ENCODE measurements around the gene TSPEAR.

The TSPEAR gene

DNA sequence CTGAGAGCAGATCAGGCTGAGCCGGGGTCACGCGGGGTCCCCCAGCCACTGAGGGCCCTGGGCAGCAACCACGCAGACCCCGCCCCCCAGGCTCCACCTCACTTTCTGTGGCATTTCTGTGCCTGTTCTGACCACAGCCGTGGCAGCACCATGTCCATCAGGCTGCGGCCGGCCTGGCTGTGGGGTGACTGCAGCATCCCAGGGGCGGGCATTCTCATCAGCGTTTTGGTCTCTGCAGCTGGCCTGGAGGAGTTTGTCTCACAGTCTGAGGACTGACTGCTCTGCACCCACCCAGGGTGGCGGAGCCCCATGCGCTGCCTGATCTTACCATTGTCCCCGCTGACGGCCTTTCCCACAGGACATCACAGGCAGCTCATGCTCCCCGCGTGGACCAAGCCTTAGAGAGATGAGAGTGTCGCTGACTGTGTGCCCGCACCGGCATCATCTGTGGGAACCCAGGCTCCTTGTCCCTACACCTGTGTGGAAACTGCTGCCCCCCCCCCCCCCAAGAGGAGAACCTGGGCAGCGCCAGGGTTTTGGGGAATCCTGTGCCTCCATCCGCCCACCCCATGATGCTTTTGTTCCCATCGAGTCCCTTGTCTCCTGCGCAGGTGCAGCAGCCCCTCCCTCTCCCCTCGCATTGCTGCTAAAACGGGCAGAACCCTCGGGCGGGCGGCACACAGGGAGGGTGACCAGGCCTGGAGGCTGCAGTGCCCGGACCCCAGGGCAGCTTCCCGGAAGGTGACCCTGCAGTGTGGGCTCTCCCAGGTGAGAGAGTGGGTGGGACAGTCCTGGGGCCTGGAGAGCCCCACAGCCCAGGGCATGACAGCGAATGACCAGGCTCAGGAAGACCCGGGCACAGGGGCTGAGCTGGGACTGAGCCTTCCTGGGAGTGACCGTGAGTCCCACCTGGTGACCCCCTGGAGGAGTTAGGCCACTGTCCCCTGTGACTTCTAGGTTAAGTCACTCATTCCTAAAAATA, 173.2 kb downstream of the TSPEAR start:
- no peak for DNase-seq

DNA sequence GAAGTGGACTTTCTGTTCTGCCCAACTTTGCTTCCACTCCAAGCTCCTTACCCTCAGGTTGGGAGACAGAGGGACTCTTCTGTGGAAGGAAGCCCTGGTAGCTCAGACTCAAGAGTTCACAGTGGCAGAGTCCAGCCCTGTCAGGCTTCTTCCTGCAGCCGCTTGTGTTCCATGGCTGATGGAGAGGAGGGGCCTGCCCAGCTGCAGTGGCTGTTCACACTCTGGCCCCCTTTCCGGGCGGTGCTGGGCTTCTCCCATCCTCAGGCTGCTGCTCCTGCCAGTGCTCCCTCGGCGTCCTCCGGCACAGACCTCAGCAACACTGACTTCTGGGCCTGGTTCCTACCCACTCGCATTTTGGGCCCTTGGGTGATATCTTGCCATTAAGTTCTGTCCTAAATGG, 175.4 kb downstream of the TSPEAR start:
- no peak for DNase-seq

DNA sequence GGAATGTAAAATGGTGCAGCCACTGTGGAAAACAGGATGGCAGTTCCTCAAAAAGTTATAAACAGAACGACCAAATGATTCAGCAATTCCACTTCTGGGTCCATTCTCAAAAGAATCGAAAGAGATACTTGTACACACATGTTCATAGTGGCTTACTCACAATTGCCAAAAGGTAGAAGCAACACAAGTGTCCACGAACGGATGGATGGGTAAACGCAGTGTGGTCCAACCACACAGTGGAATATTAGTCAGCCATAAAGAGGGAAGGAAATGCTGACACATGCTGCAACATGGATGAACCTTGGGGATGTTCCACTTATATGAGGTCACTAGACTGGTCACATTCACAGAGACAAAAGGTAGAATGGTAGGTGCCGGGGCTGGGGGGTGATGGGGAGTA, 176.7 kb downstream of the TSPEAR start:
- no peak for DNase-seq

DNA sequence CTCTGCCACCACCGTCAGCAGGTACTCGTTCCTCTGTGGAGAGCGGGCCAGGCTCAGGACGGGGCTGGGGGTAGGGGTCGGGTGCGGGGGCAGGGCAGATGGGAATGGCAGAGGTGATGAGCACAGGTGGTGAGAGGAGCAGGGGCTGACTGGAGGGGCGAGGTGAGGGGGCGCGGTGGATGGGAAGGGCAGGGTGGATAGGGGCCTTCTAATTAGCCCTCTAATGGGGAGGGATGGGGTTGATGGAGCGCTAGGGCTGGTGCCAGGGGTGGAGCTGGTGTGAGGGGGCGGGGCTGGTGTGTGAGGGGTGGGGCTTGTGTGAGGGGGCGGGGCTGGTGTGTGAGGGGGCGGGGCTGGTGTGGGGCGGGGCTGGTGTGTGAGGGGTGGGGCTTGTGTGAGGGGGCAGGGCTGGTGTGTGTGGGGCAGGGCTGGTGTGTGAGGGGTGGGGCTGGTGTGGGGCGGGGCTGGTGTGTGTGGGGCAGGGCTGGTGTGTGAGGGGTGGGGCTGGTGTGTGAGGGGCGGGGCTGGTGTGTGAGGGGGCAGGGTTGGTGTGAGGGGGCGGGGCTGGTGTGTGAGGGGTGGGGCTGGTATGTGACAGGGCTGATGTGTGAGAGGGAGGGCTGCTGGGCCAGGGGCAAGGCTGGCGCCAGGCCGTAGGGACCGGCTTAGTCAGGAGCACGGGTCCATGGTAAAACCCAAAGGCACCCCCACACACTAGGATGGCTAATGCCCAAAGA, 177.3 kb downstream of the TSPEAR start:
- DNase-seq: no peak

DNA sequence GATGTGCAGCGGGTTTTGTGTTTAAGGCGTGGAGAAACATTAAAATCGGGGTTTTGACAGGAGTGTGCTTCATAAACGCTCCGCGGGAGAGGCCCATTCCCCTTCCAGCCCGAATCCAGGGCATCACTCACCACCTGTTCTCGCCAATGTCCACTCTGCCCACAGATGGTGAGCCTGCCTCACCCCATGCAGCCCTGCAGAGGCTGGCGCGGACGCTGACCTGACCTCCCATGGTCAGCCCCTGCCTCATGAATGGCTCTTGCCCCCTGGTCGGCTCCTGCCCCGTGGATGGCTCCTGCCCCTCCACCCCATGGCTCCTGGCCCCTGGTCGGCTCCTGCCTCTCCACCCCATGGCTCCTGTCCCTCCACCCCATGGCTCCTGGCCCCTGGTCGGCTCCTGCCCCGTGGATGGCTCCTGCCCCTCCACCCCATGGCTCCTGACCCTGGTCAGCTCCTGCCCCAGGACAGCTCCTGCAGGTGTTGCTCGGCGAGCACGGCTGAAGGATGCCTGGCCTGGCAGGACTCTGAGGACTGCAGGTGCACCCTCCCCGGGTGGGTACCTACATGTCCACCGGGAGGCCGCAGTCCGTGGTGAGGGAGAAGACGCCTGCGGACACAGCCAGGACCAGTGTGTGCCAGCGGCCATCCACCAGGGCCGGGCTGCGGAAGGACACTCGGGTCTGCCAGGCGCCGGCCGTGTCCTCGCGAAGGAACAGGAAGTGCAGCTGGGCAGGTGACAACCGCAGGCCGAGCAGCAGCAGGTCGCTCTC, 178.1 kb downstream of the TSPEAR start:
- no peak for DNase-seq

DNA sequence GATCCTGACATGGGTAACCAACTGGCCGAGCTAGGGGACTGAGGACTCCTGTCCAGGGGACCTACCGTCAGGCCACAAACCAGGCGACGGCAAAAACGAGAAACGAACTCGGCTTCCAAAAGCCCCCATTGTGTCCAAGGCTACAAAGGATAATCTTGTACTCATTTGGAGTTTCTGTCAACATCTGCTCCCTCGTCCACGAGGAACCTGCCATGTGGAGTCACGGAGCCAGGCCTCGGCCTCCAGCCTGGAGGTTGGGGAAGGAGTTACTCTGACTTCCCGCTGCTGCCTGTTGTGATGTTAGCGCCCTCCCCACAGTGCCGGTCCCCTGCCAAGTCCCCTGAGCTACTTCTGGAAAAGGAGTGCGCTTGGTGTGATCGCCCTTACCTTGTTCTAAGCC, 178.7 kb downstream of the TSPEAR start:
- no peak for DNase-seq

DNA sequence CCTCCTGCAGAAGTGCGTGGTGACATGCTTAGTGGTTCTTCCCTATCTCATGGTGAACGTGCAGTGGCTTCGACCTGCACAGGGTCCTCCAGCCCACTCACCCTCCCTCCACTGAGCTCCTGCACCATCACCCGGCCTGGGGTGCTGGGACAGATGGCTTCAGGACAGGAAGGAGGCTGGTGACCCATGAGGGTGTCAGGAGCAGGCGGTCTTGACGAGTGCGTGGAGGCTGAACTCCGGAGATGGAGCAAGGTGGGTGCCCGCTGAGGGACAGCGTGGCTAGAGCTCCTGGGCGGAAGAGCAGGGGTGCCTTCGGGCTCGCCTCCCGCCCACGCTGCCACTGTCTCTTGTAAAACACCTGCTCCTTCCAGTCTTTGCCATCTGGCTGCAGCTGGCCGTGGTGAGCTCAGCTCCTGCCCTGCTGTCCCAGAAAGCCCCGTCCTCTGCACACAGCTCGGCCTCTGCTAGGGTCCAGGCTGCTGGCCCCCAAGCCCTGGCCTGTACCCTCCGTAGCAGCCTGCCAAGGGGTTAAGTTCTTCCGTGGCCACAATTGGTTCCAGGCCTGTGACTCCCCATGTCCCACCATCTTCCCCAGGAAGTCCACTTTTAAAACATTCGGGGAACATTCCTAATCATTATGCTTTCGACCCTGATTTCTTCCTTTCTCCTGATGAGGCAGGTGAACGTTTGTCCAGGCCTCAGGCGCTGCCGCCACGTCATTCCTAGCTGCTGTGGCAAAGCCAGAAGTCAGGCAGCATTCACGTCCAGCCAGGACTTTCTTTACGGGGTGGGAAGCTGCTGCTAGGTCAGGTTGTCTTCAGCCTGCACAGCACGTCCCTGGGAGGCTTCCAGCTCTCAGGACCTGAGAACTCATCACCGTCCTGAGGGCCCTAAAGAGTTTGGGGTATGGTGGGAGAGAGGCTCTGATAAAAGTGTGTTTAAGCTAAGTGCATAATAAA, 179.5 kb downstream of the TSPEAR start:
- DNase-seq: no peak

DNA sequence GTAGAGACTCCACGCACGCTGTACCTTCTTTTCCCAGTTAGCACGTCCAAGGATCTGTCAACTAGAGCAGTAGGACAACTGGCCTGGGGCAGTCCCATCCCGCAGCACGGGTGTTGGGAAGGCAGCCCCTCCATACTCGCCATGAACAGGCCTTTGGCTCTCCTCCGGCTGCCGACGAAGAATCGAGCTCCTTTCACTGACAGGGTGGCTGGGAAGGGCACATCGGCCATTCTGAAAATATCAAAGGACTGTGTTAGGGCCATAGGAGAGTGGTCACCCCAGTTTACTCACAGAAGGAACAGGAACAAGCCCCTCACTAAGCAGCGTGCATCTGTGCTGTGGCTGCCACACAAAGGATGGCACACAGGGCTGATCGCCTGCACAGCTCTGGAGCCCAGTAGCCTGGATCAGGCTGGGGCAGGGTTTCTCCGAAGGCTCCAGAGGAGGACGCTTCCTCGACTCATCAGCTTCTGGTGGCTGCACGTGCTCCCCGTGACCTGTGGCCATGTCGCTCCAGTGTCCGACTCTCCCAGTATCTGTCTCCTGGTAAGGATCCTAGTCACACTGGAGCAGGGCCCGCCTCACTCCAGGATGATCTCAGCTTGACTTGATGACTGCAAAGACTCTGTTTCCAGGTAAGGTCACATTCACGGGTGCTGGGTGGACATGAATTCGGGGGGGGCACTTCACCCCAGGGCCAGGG, 180.3 kb downstream of the TSPEAR start:
- no peak for DNase-seq

DNA sequence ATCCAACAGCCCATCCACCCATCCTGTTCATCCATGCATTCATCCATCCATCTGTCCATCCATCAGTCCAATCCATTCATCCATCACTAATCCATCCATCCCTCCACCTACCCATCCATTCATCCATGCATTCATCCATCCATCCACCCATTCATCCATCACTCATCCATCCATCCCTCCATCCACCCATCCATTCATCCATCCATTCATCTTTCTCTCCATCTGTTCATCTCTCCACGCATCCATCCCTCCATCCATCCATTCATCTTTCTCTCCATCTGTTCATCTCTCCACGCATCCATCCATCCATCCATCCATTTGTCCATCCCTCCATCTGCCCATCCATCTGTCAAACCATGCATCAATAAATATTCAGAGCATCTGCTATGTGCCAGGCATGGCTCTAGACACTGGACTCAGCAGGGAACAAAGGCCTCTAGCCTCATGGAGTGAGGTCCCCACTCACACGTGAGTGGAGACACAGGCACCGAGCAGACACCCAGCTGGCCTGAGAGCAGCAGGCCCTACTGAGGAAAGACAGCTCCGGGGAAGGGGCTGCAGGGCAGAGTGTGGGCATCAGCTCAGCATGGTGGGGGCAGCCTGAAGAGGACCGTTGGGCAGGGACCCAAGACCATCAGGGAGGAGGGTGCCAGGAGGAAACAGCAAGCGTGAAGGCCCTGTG, 181.0 kb downstream of the TSPEAR start:
- DNase-seq: no peak

DNA sequence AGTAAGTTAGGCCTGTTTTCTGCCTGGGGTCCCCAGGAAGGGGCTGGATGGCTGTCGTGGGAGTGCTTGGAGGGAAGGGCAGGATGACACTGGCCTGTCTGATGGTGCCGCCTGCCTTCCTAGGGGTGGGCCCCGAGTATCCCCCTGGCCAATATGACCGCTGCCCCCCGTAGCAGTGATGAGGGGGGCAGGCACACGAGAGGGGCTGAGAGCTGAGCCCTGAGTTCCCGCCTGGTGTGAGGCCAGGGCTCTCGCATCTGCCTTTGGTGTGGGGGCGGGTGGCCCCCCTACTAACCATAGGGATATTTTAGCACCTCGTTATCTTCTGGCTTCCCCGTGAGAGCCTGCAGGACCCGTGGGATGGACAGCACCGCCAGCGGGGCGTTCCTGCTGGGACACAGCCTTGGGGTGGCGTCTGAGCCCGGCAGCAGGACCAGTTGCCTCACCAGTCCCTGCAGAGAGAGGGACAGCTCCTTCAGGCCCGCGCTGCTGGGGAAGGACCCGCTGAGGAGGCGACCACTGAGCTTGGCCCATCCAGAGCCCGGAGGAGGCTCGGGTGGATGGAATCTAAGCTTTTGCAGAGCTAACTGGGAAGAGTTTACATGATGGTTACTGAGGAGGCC, 181.8 kb downstream of the TSPEAR start:
- no peak for DNase-seq

DNA sequence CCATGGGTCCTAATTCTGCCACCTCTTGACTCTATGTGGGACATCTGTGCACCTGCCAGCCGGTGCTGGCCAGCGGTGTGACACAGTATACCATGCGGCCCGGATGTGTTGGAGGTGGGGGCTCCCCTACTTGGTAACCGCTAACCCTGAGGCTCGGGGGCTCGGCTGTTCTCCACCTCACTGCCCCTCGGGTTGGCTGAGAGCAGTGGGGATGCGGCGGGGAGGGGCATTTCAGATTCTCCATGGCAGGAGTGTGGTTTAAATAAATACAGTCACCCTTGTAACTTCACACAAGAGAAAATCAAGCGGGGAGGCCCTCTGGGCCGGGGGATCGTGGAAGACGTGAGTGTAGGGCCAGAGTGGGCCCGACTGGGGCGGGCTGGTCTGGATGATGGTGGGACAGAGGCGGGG, 182.4 kb downstream of the TSPEAR start:
- DNase-seq: no peak

DNA sequence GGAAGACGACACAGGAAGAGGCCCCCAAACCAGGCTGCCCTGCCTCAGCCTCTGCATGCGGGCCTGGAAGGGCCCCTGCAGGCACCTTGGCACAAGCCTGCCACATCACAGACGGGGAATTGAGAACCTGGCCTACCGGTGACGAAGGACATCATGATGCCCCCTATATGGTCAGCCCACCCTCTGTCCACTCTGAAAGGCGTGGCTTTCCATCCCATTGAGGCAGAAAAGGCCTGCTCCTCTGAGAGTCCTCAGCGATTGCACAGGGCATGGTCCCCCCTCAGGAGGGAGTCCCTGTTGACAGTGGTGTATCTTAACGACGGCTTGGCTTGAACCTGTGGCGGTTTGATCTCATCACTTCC, 182.8 kb downstream of the TSPEAR start:
- no peak for DNase-seq

DNA sequence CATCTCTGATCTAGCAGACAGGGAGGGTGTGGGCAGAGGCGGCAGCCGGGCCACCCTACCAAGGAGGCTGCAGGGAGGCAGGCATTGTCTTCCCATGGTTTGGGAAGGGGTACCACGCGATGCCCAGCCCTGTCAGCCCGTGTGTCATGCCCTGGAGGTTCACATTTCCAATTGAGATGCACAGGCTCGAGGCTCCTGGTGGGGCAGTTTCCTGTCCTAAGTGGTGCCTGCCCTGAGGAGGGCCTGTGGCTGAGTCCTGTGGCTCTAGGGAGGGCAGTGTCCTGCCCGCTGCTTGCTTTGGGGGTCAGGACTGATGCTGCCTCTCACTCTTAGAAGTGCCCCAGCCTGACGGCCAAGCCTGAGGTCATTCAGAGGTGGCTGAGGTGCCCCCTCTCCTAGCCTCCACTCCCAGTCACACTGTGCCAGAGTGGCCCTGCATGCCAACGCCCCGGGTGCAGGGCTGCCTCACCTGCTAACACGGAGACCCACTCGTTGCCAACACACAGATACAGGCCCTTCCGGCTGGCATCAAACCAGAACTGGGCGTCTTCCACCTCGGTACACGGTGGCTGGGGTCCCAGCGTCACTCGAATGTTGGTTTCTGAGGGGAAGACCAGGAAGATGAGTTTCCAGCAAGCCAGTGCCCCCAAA, 183.3 kb downstream of the TSPEAR start:
- no peak for DNase-seq

DNA sequence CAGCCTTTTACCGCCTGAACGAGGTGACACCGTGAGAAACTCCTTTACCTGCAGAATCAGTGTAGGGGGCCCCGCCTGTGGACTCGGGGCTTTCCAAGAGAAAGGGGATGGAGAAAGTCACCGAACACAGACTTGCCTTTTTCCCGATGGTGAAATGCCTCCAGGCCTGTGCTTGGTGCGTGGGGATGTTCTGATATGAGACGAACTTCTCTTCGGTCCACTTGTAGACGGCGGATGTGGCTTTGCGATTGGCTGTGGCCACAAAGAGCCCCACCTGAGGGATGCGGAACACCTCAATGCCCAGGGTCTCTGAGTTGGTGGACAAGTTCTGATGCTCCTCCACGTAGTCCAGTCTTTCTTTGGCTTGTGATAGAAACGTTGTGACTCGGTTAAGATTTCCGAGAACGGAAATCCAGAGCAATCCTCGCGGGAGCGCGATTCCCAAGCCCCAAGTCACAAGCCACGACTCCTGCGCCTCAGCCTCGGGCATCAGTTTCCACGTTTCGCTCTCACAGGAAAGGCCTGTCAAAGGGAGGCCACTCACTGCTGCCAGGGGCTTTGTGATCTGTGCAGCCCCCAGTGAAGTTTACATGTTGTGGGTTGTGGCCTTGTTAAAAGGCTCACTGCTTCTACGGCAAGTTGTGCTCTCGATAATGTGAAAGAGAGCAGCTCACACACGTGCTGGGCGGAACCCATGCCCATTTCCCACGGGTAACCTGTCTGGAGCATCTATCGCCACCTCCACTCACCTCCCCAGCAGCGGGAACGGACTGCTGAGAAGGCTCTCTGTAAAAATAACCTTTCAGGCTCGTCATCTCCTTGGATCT, 184.0 kb downstream of the TSPEAR start:
- DNase-seq: no peak

DNA sequence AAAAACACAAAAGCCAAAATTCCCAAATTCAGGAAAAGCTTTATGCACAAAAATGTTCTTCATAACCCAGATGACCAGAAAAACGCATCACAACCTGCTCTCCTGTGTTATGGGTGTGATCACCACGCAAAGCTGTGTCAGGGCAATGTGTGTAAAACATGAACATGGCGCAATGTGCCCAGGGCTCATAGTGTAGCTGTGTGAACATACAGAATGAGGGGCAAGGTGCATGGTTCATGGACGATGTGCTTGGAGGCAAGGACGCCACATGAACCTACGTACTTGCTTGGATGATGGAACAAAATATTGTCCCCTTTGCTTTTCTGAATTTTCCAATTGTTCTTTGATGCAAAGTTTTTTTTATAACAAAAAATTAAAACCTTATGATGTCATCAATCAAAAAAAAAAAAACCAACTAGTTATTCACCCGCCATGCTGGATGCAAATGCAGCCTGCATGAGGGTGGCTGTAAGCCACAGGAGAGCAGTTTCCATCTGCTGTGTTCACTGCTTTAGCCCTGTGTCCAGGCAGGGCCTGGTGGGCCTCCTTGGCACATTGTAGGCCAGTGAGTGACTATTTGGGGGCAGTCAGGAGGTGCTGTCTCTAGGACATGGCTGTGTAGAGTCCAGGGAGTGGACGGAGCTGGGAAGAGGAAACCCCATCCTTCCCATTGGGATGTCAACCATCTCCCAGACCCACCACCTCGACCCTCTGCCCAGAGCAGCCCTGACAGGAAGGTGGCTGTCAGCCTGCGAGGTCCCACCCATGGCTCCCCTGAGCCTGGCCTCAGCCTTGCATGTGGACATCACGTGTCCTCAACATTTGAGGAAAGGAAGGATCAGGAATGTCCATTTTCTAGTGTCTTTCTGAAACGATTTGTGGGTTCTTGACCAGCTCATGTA, 185.0 kb downstream of the TSPEAR start:
- DNase-seq: no peak

DNA sequence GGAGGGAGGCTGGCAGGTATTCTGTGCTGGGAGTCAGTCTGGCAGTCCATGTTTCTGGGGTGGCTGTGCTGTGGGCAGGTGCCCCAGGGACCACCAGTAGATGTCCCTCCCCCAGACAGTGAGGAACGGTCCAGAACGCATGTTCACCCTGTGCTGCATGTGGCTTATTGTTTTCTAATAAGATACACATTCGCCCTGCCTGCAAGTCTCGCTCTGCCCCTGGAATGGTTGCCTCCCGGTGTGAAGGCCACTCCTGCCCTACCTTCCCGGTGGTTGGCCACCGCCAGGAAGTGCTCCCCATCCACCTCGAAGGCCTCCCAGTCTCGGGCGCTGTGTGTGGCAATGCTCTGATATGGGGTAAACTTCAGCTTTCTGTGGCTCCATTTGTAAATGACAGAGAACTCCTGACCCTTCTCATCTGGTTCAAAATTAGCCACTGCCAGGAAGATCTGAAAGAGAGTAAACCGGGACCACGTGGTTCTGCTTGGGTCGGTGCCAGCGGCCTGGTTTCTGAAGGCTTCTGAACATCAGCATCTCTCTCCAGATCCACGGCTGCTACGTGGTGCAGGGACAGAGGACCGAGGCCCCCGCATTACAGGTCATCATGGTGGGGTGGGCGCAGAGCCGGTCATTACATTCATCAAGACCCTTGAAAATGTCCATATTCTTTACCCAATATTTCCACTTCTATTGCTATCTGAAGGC, 185.8 kb downstream of the TSPEAR start:
- no peak for DNase-seq
